GM21423 (cell line): ENCODE results near the gene DEFB118.
"Not testable (repeated sequence)": the region's sequence is repeated elsewhere in the genome, so short reads cannot be mapped to it uniquely, and the experiment has no call there.

ENCODE experiments used
- ATAC-seq: cut with Tn5 transposase; IDR thresholded peaks from one replicate; pipeline ENCODE4 v1.9.1; 2021; ENCODE audit warnings: mild to moderate bottlenecking, moderate library complexity; ENCODE audit not compliant: unreplicated experiment

The DEFB118 gene, protein sequence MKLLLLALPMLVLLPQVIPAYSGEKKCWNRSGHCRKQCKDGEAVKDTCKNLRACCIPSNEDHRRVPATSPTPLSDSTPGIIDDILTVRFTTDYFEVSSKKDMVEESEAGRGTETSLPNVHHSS

DNA sequence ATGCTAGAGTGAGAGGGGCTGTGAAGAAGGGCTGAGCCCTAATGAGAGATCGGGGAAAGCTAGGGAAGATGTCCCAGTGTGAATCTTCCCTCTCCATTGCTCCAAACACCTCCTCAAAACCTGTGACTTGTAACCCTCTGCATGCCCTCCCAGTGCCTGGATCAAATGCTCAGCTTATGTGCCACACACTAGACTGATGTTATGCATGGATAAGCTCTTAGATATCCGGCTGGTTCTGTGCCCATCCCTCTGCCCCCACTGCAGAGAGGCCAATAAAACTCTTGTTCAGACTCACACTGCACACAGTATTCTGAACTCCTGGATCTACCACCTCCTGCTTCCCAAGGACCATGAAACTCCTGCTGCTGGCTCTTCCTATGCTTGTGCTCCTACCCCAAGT lies at the start of gene DEFB118:
TSS of gene DEFB118 (plus strand) at position 301 of the 400 bp plus-strand sequence. CDS start at position 351, 50 bp downstream.
- no peak for ATAC-seq

DNA sequence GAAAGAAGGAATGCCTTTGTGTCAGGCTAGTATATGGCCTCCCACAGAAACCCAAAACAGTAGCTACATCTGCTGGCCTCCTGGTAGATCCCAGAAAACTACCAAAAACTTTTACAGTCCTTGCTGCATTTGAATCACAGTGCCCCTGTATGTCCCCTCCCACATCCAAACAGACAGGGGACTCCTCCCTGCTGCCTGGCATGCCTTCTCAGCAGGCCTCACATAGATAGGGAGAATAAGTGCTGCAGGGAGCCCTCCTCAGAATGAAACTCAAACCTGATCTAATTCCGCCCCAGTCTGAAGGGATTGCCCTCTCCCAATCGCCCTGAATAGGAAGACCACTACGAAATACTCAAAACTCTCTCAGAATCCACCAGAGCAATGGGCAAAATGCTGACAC lies 45.9 kb upstream of the DEFB118 start:
- no peak for ATAC-seq

DNA sequence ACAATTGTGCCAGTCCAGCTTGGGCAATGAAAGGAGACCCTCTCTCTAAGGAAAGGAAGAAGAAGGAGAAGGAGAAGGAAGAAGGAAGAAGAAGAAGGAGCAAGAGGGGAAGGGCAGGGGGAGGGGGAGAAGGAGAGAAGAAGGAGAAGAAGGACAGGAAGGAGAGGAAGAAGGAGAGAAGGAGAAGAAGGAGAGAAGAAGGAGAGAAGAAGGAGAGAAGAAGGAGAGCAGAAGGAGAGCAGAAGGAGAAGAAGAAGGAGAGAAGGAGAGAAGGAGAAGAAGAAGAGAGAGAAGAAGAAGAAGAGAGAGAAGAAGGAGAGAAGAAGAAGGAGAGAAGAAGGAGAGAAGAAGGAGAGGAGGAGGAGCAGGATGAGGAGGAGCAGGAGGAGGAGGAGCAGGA lies 37.5 kb upstream of the DEFB118 start:
- no peak for ATAC-seq

DNA sequence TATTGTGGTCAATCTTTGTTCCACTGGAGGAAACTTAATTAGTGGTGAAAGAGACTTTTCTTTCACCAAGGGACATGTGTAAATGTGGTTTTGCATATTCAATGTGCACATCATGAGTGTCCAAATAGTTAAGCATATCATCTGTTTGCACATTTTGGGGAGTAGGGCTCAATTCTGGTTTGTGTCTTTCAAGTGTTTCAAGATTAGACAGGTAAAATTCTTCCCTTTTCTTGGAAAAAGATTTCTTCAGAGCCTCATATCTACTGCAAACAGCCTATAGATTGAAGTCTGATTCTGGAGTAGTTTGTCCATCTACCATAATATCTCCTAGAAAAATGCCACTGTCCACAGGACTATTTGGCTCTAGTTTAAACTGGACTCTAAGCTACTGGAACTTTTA lies 26.9 kb upstream of the DEFB118 start:
- no peak for ATAC-seq

DNA sequence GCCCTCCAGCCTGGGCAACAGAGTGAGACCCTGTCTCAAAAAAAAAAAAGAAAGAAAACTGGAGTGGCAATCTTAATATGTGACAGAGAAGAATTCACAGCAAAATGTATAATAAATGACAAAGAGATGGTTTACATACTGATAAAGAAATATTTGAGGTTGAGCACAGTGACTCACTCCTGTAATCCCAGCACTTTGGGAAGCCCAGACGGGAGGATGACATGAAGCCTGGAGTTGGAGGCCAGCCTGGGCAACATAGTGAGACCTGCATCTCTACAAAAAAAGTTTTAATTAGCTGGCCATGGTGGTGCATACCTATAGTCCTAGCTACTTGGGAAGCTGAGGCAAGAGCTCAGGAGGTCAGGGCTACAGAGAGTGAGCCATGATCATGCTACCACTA lies 12.4 kb upstream of the DEFB118 start:
- no peak for ATAC-seq

DNA sequence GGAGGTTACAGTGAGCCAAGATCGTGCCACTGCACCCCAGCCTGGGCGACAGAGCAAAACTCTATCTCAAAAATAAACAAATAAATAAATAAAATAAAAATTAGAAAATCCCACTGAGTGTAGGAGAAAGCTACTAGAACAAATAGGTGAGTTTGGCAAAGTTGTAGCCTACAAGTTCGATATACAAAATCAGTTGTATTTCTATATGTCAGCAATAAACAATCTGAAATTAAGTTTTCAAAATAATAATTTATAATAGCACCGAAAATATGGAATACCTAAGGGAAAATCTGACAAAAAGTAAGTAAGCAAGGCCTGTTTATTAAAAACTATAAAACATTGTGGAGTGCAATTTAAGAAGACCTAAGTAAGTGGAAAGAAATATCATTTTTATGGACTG lies 5.1 kb upstream of the DEFB118 start:
- no peak for ATAC-seq

DNA sequence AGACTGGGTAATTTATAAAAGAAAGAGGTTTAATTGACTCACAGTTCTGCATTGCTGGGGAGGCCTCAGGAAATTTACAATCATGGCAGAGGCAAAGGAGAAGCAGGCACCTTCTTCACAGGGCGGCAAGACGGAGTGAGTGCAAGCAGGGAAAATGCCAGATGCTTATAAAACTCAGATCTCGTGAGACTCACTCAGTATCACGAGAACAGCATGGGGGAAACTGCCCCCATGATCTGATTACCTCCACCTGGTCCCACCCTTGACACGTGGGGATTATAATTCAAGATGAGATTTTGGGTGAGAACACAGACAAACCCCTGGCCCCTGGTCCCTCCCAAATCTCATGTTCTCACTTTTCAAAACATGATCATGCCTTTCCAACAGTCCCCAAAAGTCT lies 4.1 kb upstream of the DEFB118 start:
- ATAC-seq = not testable (repeated sequence)

DNA sequence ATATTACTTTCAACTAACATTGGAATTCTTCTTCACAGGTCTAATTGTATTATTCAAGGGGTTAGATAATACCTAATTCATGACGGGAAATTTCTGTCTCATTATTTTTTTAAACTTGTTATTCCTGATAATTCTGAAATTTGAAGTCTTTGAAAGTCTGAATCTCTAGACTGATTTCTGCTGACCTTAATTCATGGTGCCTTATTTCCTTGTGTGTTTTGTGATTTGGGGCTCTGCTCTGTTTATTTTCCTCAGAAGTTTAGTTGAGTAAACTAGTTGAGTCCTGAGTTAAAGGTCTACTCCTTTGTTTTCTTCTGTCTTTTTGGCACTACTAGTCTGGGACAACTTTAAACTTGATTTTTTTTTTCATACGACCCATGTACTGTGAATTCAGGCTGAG lies 5.9 kb downstream of the DEFB118 start:
- ATAC-seq = no peak

DNA sequence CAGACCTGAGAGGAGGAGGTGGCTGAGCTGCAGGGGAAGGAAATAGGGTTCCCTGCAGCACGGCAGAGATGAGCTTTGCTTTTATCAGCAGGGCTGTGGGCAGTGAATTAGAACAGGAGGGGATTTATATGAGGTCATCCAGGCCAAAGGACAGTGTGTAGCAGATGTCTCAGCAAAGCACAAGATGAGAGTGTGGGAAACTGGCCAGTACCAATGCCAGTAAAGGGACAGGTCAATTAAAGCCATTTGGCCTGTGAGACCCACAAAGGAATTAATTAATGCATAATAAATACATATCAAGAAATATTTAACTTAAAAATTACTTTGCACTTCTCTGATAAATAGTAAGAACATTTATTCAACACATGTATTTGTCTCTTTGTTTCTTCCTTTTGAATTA lies 22.1 kb downstream of the DEFB118 start, which contains the start of gene DEFB119:
TSS of gene DEFB119 (minus strand) at position 101 of the 400 bp plus-strand sequence. CDS start 107 bp downstream, outside the sequence.
- ATAC-seq = no peak

DNA sequence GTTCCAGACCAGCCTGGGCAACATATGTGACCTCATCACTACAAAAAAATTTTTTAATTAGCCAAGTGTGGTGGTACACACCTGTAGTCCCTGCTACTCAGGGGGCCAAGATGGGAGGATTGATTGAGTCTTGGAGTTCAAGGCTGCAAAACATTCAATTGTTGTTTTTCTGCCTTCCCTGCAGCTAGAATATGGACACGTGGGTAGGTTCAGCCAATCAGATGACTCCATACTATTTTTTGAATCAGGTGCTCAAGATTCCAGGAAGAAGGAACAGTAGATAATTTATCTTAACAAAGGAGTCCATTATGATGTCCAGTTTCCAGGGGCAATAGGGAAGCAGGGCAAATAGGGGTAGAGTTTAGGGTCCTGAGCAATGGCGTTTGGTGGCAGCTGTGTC lies 24.4 kb downstream of the DEFB118 start:
- ATAC-seq = no peak

DNA sequence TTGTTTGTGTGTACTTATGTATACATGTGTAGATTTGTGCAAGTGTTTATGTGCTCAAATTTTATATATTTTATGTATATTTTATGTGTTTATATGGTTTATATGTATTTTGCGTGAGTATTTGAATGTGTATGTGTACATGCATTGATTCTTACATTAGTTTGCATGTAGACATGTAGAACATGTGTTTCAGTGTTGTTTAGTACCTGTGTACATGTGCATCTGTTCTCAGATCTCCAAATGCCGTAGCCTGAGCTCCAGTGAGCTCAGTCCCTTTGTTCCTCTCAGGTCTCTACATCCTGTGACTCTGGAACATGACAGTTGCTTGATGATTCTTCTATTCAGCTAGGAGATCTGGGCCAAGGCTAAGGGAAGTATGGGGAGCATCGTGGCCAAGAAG lies 26.5 kb downstream of the DEFB118 start:
- no peak for ATAC-seq

DNA sequence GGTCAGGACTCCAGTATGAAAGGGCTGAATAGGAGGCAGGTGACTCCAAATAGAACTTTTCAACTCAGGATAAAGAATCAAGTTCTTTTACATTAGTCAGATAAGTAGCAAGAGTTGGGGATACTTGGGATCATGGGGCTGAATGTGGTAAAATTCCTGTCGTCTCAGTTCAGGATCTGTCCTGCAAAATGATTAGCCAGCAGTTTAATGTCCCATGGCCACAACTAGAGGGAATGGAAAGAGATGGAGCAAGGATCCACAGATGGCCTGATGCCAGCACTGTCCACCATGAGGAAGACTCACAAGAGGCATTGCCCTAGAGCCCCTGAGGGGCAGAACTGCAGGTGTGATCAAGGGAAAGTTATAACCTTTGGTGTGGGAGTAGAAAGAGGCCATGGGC lies 35.5 kb downstream of the DEFB118 start:
- no peak for ATAC-seq

DNA sequence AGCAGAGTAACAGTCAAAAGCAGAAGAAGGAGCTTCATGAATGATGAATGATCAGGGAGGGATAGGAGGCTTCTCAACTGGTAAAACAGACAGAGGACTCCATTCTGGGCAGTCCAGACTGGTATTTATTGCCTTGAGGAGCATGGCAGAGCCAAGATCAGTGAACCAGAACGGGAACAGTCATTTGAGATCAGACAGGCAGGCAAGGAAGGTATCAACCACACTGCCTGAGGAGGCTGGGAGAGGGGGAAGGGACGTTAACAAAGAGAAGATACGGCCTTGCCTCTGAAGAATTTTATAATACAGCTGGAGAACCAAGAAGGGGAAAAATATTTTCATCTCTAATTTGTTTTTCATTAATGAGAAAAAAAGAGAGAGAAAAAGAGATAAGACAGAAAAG lies 37.7 kb downstream of the DEFB118 start, which contains the start of gene DEFB121:
TSS of gene DEFB121 (minus strand) at position 101 of the 400 bp plus-strand sequence. CDS start at position 38, 63 bp downstream.
- no peak for ATAC-seq

DNA sequence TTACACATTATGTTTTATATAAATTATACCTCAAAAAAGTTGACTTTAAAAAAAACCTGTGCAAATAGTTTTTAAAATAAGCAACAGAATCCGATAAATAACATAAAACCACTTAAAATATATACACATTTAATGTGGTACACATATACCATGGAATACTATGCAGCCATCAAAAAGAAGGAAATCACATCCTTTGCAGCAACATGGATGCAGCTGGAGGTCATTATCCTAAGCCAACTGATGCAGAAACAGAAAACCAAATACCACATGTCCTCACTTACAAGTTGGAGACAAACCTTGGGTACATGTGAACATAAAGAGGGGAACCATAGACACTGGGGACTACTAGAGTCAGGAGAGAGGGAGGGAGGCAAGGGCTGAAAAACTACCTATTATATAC lies 41.6 kb downstream of the DEFB118 start:
- ATAC-seq = no peak

DNA sequence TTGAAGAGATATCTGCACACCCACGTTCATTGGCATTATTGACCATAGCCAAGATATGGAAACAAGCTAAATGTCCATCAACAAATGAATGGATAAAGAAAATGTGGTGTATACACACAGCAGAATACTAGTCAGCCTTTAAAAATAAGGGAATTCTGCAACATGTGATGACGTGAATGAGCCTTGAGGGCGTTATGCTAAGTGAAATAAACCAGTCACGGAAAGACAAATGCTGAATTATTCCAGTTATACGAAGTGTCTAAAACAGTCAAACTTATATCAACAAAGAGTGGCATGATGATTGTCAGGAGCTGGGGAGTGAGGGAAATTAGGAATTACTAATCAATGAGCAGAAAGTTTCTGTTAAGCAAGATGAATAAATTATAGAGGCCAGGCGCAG lies 46.0 kb downstream of the DEFB118 start:
- ATAC-seq = no peak

DNA sequence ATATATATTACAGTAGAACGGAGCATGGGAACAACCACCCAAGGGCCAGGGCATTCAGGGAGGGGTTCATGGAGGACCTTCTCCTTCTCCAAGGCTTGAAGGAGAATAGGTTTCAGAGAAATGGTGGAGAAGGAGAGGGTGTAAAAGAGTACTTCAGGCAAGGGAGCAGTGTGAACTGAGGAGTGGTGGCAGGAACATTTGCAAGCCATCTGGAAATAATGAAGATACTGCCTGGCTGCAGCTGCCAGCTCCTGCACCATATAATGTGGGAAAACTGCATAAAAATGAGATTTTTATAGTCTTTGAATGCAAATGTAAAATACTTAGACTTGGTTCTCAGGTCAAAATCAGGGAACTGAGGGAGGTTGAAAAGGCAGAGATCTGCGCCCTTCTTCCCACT lies 47.3 kb downstream of the DEFB118 start:
- no peak for ATAC-seq

DNA sequence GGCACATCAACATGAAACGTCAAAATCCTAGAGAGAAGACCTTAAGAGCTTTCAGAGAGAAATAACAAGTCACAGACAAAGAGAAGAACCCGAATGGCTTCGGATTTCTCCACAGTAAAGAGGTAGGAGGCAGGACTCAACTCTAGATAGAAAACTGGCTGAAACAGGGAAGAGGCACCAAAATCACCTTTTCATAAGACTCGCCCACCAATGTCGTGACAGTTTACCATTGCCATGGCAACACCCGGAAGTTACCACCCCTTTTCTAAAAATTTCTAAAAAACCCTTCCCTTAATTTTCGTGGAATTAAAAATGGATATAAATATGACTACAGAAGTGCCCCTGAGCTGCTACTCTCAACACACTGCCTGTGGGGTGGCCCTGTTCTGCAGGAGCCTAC lies 49.9 kb downstream of the DEFB118 start:
- no peak for ATAC-seq
